HG02642 (cell line): Measurements from ENCODE around the gene PRMT9.

ENCODE experiments used
- ATAC-seq: cut with Tn5 transposase; IDR thresholded peaks from one replicate; pipeline ENCODE4 v1.9.1; 2021; ENCODE audit warnings: mild to moderate bottlenecking; ENCODE audit not compliant: unreplicated experiment, poor library complexity

PRMT9 gene

DNA sequence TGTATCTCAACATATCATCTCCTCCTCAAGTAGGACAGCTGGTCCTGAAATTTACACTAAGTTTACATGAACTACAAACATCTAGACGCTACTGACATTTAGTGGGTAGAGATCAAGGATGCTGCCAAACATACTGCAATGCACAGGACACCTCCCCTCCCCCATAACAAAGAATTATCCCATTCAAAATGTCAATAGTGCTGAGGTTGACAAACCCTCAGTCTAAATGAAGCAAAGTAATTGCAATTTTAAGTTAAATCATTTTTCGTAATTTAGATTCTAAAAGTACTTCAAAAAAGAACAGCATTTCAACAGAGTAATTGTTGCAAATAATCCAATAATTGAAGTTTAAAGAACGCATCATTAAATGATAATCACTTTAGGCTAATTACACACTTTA lies 1.2 kb downstream of the PRMT9 start:
- no peak for ATAC-seq

DNA sequence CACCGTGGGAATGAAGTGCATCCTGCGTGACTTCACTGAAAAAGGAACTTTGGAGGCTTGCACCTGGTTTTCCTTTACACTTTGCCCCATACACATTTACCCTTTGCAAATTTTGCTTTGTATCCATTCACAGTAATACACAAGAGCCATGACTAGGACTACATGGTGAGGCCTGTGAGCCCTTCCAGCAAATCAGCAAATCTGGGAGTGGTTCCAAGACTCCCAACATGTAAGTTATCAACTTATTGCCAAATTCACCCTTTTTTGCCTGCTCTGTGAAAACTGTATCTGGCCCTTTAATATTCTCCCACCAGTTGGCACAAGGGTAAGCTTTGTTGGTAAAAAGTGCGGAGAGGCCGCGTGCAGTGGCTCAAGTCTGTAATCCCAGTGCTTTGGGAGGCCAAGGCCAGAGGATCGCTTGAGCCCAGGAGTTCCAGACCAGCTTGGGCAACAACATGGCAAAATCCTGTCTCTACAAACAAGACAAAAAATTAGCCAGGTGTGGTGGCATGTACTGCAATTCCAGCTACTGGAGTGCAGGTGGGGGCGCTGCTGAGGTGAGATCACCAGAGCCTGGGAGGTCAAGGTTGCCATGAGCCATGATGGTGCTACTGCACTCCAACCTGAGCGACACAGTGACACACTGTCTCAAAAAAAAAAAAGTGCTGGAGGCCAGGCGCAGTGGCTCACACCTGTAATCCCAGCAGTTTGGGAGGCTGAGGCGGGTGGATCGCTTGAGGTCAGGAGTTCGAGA lies 5.0 kb downstream of the PRMT9 start:
- no peak for ATAC-seq

DNA sequence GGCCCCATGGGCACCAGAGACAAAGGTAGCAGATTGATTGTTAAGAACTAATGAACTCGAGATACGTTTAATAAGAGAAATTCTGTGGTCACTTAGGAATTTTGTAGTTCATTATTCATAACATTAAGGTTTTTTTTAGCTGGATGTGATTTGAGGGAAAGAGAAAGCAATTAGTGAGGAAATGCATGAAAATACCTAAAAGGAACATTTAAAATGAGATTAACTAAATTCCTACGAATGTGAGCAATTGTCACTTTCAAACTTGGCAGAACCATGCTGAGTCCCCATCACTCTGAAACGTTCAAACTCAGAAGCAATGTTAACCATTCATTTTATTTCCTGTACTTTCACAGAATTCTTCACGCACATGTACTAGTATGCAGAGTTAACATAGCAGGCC lies 5.9 kb downstream of the PRMT9 start:
- no peak for ATAC-seq

DNA sequence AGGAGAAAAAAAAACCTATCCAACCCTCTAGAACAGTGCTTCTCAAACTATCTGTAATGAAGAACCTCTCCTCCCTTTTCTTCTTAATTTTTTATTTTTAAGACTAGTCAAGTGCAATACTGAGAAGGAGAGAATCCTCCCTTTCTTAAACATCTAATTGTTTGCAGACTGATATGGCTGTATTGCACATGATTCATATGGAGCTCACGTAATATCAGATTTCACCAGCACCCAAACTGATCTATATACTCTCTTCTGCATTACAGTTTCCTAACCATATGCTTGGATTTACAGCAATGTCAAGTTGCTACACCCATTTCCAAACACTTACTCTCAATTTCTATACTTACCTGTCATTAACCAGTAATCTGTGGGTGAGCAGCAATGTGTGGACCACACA lies 9.5 kb downstream of the PRMT9 start:
- no peak for ATAC-seq

DNA sequence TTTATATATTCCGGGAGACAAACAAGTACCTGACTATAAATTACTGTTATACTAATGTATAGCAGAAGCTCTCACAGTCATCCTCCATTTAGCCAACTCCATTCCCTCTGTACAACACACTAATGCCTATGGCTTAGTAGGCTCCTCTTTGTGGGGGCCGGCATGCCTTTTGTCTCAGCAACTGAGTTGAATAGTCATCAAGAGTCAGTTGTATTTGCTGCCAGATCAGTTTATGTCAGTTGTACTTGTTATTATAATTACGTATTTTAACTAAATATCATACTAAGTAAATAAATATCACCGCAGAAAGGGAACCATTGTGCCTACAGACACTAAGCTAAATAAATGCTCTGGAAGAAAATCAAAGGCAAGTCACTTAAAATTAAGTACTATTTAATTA lies 9.9 kb downstream of the PRMT9 start:
- no peak for ATAC-seq

DNA sequence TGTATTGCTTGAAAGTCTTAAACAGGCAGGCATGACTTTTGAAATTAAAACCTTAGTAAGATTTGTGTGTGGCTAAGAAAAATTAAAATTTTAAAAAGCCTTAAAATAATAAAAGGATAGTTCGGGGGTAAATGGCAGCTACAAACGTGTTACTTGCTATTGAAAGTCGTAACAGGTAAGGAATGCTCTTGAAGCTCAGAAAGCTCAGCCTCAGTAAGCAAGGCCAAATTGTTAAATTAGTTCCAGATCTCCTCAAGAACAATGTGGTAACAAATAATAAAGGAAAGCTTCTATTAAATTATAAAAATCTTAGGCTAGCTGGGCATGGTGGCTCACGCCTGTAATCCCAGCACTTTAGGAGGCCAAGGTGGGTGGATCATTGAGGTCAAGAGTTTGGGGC lies 25.5 kb downstream of the PRMT9 start:
- no peak for ATAC-seq

DNA sequence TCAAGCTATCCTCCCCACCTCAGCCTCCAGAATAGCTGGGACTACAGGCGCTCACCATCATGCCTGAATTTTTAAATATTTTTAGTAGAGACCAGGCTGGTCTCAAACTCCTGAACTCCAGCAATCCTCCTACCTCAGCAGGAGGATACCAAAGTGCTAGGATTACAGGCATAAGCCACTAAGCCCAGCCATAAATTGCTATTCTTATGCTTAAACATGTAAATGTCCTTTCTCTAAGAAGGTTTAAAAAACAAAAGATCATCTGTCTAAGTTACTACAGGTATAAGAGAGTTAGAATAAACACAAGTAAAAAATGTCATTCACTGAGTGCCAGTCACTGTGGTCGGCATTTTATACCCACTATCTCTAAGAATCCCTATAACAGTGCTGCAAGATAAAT lies 28.3 kb downstream of the PRMT9 start:
- no peak for ATAC-seq

DNA sequence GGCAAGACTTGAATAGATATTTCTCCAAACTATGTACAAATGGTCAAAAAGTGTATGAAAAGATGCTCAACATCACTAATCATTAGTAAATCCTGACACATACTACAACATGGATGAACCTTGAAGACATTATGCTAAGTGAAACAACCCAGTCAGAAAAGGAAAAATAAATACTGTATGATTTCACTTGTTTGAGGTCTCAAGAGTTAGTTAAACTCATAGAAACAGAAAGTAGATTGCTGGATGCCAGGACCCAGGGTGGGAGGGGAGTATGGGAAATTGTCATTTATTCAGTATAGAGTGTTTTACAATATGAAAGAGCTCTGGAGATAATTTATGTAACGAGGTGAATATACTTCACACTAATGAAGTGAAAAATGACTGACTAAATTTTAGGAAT lies 32.4 kb downstream of the PRMT9 start:
- no peak for ATAC-seq

DNA sequence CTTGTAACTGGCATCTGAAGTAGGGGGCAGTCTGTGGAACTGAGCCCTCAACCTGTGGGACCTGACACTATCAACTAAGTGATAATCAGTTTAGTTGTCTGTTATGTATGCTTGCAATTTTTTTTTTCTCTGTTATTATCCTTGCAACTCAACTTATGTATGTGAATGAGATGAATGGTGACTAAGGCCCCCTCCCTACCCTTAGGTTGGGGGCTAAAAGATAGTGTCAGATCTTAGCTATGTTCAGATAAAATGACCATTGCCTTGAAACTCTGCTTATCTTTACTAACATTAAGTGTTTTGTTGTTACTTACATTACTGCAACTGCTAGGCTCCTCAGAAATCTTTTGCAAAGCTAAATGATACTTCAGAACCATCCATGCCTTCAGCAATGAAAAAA lies 35.3 kb downstream of the PRMT9 start:
- no peak for ATAC-seq

DNA sequence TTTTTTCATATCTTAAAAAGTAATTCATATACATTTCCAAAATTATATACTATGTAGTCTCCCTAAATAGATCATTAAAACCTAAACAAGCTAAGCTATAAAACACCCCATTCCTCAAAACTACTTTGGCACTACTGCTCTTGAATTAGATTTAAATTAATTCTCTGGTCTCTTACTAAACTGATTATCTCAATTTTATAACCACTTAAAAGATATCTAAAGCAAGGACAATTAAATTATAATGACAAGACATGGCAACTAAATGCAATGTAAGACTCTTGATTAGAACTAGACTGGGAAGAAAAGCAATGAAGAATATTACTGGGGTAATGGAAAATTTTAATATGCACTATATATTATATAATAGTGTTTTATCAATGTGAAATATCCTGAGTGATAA lies 38.9 kb downstream of the PRMT9 start:
- ATAC-seq = no peak

DNA sequence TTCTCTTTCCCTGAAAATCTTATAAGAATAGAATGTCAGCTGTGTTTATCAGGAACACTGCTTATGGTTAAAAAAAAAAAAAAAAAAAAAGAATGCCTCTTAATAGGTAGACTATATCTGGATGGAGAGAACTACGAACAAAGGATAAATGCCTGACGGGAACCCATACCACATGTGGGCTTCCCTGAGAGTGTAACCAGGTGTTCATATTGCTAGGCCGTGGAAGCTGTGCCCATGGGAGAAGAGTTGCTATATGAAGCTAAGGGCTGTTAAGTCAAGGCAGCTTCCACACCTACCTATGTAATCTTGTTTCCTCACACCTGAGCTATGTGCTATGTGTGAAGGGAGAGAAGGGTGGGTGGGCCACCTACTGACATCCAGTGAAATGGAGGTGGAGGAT lies 39.5 kb downstream of the PRMT9 start:
- no peak for ATAC-seq

DNA sequence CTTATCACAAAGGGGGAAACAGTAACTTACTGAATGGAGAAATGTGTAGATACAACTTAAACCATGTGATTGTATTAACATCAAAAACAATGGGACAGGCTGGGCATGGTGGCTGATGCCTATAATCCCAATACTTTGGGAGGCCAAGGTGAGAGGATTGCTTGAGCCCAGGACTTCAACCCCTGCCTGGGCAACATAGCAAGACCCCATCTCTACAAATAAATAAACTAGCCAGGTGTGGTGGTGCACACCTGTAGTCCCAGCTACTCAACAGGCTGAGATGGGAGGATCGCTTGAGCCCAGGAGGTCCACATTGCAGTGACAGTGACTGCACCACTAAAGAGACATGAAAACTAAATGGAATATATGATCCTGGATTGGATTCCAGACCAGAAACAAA lies 40.3 kb downstream of the PRMT9 start:
- no peak for ATAC-seq

DNA sequence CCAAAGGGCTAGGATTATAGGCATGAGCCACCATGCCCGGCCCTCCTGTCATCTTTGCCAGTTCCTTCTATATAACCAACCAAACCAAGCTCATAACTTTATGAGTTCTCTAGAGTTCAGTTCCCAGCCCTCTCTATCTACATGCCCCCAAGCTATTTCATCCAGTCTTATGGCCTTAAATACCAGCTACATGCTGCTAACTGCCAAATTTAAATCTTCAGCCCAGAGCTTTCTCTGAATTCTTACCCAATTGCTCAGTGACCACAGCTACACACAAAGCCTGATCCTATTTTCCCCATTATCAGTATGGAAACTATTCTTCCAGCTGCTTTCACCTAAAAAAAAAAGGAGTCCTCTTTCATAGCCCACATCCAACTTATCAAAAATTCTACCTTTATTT lies 43.6 kb downstream of the PRMT9 start:
- ATAC-seq = no peak

DNA sequence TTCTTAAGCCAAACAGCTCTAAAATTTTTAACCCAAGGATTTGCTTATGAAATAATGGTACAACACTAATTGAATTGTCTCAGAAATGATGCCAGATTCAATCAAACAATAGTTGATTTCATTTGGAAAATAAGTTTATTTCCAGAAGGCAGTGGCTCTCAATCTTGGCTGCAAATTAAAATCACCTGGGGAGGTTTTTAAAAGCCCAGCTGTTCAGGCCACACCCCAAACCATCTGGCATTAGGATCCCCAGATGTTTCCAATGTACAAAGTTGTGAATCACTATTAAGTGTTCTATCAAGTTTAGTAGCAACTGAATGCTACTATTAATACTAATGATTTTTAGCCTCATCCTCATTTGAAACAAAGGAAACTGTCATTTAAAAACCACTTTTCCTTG lies 44.6 kb downstream of the PRMT9 start:
- ATAC-seq = no peak

DNA sequence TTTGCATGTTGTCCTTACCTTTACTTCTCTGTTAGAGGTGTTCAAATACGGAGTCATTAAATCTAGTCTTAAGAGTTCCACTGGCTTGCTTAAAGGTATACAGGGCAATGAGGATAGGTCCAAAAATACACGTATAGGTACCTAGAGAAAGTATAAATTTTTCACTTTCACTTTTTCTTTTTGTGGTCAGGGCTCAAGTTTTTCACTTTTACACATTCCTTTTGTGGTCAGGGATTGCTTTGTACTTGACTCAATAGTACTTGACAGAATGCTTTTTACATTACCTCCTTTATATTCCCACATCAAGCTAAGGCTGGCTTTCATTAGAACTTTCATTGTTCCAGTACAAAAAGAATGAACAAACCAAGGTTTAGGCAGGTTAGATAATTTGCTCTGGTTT lies 45.0 kb downstream of the PRMT9 start:
- no peak for ATAC-seq

DNA sequence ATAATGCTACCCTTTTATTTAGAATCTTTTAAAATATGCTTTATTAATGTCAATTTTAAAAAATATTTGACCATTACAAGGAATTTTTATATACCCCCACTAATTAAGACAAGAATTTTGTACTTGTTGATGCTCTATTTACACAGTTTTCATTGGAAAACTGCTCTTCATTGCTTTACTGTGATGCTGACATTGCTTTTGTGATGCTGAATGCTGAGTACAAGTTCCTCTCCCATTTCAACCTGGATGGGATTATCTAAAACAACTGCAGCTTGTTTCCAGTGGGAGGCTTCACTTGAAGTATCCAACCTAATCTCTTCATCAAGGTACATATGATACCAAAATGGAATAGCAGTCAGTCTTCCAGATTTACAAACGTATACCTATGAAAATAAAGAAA lies 45.6 kb downstream of the PRMT9 start:
- no peak for ATAC-seq

DNA sequence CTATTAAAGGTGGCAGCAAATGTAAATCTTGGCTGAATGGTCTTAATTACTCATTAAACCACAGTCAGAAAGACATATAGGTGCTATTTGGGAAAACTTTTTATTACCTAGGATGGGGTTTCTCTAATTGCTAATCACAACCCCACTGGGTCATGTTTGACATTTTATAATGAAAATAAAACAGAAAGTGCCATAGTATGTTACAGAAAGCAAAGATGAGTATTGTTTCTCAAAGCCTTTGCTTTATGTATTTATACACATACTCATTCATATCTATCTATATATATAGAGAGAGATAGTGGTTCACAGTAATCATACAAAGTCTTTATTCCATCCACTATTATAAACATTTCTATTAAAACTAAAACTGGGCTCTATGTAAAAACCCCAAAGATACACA lies 48.6 kb downstream of the PRMT9 start:
- no peak for ATAC-seq

DNA sequence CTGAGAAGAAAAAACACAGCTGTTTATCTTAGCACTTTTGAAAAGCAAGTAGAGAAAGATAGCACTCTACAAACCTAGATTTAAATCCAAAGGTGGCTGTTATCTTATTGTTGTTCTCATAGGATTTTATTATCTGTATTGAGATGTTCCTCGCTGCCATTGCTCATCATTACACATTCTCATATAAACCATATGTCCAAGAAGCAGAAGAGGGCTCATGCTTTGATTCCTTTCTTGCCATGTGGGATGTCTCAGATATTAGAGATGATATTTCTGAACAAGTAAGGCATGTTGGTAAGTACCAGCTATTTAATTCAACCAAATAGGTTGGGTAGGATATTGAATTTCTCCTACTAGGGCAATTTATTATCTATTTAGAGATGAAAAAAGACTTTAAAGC lies 50.3 kb downstream of the PRMT9 start:
- no peak for ATAC-seq

DNA sequence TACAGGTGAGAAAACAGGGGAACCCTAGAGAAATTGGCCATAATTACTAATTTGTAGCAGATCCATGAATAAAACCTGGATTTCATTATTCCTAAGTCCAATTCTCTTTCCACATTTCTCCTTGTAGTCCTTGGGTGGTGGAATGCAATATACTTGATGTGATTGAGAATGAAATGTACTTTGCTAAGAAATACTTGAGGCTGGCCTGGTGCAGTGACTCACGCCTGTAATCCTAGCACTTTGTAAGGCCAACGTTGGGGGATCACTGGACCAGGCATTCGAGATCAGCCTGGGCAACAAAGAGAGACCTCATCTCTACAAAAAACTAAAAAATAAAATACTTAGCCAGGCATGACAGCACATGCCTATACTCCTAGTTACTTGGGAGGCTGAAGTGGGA lies 50.9 kb downstream of the PRMT9 start:
- ATAC-seq = no peak

DNA sequence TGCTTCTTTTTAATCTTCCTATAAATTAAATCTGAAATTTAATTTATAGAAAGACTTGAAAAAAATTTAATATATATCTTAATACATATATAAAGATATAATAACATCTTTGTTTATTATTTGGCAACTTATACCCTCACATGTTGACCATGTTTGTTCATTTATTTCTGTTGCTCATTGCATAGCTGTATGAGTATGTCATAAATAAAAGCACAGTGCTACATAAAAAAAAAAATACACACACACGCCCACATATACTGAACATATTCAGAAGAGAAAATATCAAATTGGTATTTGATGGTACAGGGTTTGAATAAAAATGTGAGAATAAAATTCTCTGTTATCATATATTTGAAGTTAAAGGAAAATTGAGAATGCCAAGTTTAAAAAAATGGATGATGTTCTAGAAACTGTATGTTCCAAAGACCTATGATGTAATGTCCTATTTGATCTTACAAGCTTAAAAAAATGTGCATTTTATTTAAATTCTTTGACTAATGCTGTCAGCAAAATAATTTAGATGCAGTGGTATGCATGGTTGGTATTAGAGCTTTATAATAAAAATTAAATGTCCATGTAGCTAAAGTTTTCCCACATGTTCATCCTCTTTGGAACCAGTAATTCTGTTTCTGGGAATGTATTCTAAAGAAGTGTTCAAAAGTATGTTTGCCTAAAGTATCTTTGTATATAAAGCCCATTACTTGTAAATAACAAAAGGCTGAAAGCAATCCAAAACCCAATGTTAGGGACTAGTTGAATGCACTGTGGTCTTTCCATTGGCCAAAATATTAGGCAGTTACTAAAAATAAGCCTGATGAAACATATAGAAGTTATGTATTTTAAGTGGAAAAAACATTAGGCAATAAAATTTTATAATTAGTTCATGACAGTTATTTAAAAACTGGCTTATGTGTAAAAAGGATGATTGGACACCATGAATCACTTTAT lies 53.9 kb downstream of the PRMT9 start:
- ATAC-seq = no peak

DNA sequence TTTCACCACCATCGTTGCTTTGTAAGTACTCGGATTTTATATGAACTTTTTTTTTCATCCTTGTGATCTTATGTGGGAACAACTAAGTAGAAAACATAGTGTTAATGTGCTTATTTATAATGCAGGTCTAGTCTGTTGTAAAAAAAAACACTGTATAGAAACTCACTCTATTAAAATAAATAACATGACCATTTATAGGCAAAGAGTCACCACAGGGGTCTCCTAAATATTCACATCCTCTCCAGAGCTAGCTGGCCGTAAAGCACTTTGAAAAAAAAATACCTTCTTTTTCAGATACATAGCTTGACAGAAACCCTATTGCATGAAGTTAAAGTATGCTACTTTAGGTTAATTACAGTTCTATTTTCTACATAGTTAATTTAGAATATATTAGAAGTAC lies 55.5 kb downstream of the PRMT9 start:
- no peak for ATAC-seq

DNA sequence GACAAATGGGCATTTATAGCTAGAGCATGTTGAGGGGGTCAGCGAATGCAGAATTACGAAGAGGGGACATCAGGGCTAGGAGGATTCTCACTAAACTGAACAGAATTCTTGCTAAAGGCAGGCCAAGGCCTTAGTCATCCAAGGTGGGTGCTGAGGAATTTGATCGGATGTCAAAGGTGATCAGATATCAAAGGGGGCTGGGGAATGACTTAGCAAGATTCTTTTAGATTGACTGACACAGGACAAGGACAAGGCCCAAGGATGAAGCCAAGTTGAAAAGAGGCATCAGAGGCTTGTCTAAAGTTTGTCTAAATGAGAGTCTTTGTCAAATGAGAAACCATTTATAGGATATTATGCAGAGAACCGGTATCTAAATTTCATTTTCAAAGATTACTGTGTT lies 57.1 kb downstream of the PRMT9 start:
- no peak for ATAC-seq
